Stimulated activated CD4-positive, alpha-beta T cell treated with anti-CD3 and anti-CD28 coated beads, Interleukin-4, amount 100 ng/mL, for 1 hour (primary cell): ENCODE results near the gene EIF5B.
"Not testable (repeated sequence)": the region's sequence is repeated elsewhere in the genome, so short reads cannot be mapped to it uniquely, and the experiment has no call there.

ENCODE experiments used
- DNase-seq: peaks from one replicate; pipeline ENCODE4 v3.0.0-alpha.2; 2020

Gene EIF5B, protein sequence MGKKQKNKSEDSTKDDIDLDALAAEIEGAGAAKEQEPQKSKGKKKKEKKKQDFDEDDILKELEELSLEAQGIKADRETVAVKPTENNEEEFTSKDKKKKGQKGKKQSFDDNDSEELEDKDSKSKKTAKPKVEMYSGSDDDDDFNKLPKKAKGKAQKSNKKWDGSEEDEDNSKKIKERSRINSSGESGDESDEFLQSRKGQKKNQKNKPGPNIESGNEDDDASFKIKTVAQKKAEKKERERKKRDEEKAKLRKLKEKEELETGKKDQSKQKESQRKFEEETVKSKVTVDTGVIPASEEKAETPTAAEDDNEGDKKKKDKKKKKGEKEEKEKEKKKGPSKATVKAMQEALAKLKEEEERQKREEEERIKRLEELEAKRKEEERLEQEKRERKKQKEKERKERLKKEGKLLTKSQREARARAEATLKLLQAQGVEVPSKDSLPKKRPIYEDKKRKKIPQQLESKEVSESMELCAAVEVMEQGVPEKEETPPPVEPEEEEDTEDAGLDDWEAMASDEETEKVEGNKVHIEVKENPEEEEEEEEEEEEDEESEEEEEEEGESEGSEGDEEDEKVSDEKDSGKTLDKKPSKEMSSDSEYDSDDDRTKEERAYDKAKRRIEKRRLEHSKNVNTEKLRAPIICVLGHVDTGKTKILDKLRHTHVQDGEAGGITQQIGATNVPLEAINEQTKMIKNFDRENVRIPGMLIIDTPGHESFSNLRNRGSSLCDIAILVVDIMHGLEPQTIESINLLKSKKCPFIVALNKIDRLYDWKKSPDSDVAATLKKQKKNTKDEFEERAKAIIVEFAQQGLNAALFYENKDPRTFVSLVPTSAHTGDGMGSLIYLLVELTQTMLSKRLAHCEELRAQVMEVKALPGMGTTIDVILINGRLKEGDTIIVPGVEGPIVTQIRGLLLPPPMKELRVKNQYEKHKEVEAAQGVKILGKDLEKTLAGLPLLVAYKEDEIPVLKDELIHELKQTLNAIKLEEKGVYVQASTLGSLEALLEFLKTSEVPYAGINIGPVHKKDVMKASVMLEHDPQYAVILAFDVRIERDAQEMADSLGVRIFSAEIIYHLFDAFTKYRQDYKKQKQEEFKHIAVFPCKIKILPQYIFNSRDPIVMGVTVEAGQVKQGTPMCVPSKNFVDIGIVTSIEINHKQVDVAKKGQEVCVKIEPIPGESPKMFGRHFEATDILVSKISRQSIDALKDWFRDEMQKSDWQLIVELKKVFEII

DNA sequence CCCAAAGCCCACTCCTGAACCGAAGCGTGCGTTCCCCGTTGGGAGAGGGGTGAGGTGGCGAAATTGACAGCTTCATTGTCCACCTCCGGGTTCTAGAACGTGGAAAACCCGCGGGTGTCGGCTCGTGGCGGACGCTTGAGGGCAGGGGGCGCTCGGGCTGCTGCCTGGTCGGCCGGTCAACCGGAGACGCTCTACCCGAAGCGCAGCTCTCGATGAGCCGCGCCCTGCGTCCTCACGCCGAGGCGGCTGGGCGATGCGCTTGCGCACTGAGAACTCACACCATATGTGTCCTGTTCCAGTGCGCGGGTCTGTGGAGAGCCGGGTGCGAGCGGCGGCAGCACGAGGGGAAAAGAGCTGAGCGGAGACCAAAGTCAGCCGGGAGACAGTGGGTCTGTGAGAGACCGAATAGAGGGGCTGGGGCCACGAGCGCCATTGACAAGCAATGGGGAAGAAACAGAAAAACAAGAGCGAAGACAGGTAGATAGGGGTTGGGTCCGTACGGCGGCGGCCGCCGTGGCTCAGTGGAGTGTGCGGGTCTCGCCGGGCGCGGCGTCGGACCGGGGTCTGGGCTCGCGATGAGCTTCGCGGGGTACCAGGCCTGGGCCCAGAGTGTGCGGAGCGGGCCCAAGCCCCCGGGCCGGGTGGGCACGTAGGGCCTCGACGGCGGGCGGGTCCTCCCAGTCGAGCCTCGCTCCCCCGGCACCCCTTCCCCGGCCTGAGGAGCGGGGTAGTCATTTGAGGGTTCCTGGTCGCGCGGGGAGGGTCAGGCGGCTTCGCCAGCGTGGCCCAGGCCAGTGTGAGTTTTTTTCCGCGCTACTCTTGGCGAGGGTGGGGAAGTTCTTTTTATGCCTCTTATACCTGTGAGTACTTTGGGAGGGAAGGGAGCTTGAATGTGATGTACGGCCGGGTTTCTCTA lies at the start of gene EIF5B:
Gene EIF5B, plus strand, starts transcription at position 277 of the 916 bp plus-strand sequence. Its CDS starts 166 bp downstream, at position 443.
- peak; percentile 94 for DNase-seq

DNA sequence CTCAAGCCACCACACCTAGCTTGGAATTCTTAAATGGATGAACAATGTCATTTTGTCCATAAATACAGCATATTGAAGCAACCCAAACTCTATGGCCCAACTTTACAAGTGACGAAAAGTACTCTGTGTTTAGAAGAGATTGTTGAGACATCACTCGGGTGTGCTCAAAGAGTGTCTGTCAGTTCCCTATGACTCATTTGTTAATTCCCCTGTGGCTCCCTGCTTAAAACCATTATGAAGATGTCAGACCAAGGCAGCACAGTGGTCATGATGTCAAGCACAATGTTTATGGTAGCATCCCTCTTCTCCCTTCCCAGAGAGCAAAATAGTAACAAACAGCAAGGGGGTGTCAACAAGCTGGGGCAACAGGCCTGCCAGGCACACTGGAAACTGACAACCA lies 39.2 kb upstream of the EIF5B start:
- DNase-seq, result no peak

DNA sequence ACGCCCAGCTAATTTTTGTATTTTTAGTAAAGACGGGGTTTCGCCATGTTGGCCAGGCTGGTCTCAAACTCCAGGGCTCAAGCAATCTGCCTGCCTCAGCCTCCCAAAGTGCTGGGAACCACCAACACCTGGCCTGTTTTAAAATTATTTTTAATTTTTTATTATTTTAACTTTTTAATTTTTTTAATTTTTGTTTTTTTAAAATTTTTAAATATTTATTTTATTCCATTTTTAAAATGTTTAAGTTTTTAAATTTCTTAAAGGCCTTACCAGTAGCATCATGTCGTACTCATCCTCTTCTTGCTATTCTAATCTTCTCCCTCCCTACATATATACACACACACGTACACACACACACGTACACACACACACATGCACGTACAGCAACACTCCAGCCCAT lies 37.6 kb upstream of the EIF5B start:
- DNase-seq, result no peak

- not testable (repeated sequence) for DNase-seq
Observed at GRCh38 chr2:99301097-99301496, 36.1 kb upstream of the EIF5B start, which contains the start of gene LYG1. Gene LYG1 (minus strand): TSS chr2:99301197. CDS start chr2:99295670, 5,527 bp downstream.

GRCh38 chr2:99317161-99317872 lies 19.9 kb upstream of the EIF5B start:
- DNase-seq, result no peak

DNA sequence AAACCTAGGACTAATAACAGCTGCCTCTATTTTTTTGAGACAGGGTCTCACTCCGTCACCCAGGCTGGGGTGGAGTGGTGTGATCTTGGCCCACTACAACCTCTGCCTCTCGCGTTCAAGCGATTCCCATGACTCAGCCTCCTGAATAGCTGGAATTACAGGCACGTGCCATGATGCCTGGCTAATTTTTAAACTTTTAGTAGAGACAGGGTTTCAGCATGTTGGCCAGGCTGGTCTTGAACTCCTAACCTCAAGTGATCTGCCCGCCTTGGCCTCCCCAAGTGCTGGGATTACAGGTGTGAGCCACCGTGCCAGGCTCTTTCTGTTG lies 19.4 kb upstream of the EIF5B start:
- DNase-seq, result not testable (repeated sequence)

GRCh38 chr2:99325384-99325783 lies 11.8 kb upstream of the EIF5B start:
- no peak for DNase-seq

DNA sequence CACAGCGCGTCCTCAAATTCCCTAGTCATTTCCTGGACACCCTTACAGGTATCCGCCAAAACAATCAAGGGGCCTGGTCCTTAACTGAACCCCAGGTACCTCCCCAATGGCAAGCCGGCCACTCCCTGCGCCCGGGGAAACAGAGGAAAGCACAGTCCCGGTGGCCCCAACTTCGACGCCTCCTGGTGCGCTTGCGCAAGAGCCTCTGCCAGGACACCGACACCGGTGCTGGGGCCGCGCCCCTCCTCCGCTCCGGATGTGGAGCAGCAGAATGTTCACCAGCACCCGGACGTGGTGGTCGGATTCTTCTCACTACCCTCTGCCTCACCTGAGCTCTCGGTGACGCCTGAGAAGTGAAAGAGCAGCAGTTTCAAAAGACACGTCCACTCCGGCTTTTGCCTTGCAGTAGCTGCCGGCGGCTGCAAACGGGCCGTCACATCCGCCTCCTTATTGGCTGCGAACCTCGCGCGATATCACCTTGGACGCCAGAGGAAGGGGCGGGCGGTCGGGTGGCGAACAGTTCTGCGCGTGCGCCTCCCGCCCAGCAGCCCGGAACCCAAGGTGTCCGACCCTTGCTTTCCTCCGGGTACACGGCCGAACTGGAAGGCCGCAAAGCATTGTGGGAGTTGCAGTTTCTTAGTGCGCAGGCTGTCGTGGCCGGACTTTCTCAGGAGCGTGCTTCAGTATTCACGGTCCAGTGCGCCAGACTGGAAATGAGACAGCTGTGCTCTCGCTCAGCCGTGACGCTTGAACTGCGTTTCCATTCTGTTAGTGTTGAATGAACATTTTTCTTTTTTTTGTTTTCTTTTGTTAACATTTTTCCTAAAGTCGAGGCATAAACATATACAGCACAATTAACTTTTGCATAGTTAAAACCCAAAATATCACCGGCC lies 1.0 kb upstream of the EIF5B start, which contains the start of gene TXNDC9:
Gene TXNDC9, minus strand, starts transcription at position 423 of the 893 bp plus-strand sequence. CDS start 3,123 bp downstream, outside the sequence.
- DNase-seq, result peak; percentile 96

- DNase-seq, result no peak
Observed at GRCh38 chr2:99336804-99337112, 431 bp upstream of the EIF5B start.

- DNase-seq, result no peak
Observed at GRCh38 chr2:99338029-99338585, 918 bp downstream of the EIF5B start.

DNA sequence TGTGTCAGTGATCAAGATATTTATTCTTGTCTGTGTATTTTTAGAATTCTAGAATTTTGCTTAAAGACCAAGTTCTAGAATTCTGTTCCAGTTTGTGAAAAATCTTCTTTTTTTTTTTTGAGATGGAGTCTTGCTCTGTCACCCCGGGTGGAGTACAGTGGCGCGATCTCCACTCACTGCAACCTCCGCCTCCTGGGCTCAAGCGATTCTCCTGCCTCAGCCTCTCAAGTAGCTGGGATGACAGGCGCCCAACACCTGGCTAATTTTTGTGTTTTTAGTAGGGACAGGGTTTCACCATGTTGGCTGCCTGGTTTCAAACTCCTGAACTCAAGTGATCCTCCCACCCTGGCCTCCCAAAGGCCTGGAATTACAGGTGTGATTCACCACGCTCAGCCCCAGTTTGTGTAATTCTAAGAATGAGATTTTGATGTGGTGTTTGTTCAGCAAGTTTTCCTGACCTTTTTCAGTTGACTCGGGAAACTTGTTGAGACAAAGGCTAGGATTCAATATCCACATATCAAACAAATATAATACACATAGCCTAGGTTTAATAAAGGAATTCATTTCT lies 3.6 kb downstream of the EIF5B start:
- DNase-seq, result no peak

DNA sequence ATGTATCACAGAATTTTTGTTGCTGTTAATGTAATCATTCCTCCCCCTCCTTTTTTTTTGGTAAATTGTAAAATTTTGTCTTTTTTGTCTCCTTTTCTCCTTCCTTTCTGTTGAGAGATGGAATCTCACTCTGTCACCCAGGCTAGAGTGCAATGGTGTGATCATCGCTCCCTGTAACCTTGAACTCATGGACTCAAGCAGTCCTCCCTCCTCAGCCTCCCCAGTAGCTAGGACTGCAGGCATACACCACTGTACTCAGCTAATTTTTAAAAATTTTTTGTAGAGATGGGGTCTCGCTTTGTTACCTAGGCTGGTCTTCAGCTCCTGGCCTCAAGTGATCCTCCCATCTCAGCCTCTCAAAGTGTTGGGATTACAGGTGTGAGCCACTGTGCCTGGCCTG lies 5.3 kb downstream of the EIF5B start:
- DNase-seq, result no peak

DNA sequence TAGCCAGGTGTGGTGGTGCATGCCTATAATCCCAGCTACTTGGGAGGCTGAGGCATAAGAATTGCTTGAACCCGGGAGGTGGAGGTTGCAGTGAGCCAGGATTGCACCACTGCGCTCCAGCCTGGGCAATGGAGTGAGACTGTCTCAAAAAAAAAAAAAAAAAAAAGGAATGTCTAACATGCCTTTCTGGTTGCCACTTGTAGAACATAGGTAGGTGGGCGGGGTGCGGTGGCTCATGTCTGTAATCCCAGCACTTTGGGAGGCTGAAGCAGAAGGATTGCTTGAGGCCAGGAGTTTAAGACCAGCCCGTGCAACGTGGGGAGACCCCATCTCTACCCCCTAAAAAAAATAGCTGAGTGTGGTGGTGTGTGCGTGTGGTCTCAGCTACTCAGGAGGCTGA lies 8.3 kb downstream of the EIF5B start:
- DNase-seq, result not testable (repeated sequence)

DNA sequence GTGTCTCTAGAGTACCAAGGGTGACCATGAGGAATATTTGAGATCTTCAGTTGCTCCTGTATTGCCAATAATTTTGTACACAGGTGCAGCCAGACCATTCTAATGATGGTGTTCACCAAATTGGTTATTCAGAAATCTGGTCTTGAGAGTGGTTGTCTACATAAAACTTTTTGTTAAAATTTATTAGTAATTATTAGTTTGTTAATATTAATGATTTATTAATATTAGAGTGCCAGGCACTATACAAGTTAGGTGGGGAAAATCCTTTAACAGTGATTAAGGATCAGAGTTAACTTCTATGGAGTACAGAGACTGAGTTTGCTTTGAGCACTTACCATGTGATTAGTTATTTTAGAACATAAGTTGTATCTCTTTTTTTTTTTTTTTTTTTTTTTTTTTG lies 9.0 kb downstream of the EIF5B start:
- DNase-seq, result no peak

DNA sequence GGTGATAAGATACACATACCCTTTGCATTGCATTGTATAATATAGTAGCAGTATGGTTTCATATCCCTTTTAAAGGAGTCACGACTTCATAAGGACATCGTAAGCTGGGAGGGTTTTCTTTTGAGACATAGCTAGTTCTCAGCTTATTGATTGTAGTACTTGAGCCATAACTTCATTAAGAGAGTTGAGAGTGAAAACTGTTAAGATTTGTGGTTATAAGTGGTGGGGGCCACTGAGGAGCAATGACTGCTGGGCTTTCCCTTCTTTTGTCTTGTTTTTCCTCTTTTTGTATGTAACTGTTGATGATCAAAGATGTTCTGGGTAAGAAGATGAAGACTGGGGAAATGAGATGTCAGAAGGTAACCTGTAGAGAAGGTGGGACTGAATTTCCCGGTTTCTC lies 11.0 kb downstream of the EIF5B start:
- no peak for DNase-seq

DNA sequence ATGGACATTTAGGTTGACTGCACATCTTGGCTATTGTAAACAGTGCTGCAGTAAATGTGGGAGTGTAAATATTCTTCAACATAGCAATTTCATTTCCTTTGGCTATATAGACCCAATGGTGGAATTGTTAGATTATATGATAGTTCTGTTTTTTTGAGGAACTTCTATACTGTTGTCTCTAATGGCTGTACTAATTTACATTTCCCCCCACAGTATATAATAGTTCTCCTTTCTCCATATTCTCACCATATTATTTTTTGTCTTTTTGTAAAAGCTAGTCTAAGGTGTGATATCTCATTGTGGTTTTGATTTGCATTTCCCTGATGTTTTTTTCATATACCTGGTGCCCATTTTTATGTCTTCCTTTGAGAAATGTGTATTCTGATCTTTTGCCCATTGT lies 13.0 kb downstream of the EIF5B start:
- no peak for DNase-seq

DNA sequence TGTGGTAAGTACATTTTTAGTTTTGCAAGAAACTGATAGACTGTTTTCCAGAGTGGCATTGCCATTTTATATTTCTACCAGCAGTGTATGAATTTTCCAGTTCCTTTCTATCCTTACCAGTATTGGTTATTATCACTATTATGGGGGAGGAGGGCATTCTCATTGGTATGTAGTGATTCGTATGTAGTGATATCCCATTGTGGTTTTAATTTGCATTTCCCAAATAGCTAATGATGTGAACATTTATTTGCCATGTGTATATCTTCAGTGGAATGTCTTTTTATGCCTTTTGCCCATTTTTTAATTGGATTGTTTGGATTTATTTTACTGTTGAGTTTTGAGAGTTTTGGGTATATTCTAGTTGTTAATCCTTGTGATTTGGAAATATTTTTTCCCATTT lies 16.9 kb downstream of the EIF5B start:
- no peak for DNase-seq

GRCh38 chr2:99354825-99355224 lies 17.6 kb downstream of the EIF5B start:
- not testable (repeated sequence) for DNase-seq

GRCh38 chr2:99356853-99357252 lies 19.7 kb downstream of the EIF5B start:
- no peak for DNase-seq

DNA sequence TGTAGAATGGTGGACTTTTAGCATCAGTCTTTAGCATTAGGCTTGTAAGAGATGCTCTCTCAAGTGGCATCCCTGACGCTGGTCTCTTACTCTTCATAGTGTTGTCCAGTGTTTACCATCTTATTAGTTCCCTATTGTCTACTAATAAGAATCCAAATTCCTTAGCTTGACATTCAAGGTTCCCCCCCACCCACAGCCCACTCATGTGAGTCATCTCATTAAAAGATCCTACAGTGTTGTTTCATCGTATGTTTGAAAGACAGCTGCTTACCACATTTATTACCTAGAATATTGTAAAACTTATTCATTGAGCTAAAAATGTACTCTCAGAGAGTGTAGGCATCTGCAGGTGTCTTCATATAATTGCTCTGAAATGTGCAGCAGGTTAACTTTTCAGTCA lies 28.5 kb downstream of the EIF5B start:
- DNase-seq, result no peak
